ENCODE data around the gene SHISA9.

DNA sequence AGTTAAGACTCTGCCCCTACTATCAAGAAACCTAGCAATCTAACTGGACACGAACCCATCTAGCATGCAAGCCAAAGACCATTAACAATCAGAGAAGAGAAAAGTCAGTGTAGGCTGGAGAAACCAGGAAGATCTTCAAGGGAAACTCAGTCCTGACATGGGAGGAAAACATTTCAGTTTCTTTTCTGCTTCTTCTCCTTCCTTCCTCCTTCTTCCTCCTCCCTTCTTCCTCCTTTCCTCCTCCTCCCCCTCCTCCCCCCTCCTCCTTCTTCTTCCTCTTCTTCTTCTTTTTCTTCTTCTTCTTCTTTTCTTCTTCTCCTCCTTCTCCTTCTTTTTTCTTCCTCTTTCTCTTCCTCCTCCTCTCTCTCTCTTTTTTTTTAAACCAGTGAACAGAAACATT lies 29.6 kb upstream of the SHISA9 start:
- no peak for TF ChIP-seq POLR2A (IDR thresholded peaks at IDR 0.05)
- no peak for TF ChIP-seq CTCF (IDR thresholded peaks at IDR 0.05)
- TF ChIP-seq EP300 (IDR thresholded peaks at IDR 0.05): no peak
